HFF-Myc (cell line): Measurements from ENCODE around the gene DRAXIN.
A peak's percentile ranks its signal among the peaks of the same experiment; 100 is the strongest.

Source experiments
- DNase-seq: peaks from one replicate; pipeline ENCODE4 v3.0.0-alpha.2; 2011; ENCODE audit warnings: low read depth; ENCODE audit errors: extremely low read depth
- H3K4me3 ChIP-seq: replicated peaks from 2 replicates; pipeline ENCODE4 v1.5.1; 2011; ENCODE audit warnings: low read depth, mild to moderate bottlenecking, control low read depth, low read length
- TF ChIP-seq, protein P1 (sequence below): IDR thresholded peaks from 2 replicates; pipeline ENCODE4 v1.5.1; 2012; ENCODE audit warnings: mild to moderate bottlenecking, low read depth, low read length, control low read depth; ENCODE audit errors: missing control alignments

Gene DRAXIN

GRCh38 chr1:11654939-11655808, 36.3 kb upstream of the DRAXIN start:
- no peak for DNase-seq
- H3K4me3 ChIP-seq = peak overlapping the region; percentile 47
- TF ChIP-seq, protein P1, sequence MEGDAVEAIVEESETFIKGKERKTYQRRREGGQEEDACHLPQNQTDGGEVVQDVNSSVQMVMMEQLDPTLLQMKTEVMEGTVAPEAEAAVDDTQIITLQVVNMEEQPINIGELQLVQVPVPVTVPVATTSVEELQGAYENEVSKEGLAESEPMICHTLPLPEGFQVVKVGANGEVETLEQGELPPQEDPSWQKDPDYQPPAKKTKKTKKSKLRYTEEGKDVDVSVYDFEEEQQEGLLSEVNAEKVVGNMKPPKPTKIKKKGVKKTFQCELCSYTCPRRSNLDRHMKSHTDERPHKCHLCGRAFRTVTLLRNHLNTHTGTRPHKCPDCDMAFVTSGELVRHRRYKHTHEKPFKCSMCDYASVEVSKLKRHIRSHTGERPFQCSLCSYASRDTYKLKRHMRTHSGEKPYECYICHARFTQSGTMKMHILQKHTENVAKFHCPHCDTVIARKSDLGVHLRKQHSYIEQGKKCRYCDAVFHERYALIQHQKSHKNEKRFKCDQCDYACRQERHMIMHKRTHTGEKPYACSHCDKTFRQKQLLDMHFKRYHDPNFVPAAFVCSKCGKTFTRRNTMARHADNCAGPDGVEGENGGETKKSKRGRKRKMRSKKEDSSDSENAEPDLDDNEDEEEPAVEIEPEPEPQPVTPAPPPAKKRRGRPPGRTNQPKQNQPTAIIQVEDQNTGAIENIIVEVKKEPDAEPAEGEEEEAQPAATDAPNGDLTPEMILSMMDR = no peak

DNA sequence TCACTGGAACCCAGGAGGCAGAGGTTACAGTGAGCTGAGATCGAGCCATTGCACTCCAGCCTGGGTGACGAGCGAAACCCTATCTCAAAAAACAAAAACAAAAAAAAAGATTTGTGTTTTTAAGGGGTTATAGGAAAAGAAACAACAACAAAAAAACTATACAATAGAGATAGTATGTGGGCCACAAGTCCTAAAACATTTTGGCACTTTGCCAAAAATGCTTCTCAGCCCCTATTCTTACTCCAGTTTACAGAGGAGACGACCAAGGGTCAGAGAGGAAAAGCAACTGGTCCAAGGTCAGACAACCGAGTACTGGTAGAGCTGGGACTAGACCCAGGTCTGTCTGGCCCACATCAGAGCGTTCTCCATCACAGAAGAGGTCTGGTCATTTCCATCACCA, 33.9 kb upstream of the DRAXIN start:
- TF ChIP-seq, protein P1 = no peak
- no peak for DNase-seq
- no peak overlapping the region for H3K4me3 ChIP-seq

DNA sequence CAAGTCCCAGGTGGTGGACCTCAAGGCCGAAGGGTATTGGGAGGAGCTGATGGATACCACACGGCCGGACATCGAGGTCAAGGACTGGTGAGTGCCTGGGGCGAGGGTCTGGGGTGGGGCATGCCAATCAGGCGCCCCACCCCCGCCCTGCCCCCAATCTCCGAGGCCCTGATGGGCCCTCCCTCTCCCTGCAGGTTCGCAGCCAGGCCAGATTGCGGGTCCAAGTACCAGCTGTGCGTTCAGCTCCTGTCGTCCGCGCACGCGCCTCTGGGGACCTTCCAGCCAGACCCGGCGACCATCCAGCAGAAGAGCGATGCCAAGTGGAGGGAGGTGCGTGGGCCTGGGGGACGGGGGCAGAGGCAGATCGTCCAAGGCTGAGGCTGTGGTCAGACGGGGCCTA, 33.0 kb upstream of the DRAXIN start:
- TF ChIP-seq, protein P1 = no peak
- H3K4me3 ChIP-seq = no peak overlapping the region
- DNase-seq = no peak

DNA sequence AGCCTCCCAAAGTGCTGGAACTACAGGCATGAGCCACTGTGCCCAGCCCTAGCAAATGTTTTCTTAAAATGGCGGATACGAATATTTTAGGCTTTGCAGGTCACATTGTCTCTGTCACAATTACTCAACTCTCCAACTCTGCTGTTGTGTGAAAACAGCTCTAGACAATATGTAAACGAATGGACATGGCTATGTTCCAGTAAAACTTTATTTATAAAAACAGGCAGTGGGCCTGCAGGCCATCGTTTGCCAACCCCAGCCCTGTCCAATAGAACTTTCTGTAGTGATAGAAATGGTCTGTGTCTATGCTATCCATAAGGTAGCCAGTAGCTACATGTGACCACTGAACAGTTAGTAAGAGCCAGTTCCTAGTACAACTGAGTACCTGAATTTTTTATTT, 31.8 kb upstream of the DRAXIN start:
- H3K4me3 ChIP-seq = no peak overlapping the region
- no peak for DNase-seq
- TF ChIP-seq, protein P1 = no peak

DNA sequence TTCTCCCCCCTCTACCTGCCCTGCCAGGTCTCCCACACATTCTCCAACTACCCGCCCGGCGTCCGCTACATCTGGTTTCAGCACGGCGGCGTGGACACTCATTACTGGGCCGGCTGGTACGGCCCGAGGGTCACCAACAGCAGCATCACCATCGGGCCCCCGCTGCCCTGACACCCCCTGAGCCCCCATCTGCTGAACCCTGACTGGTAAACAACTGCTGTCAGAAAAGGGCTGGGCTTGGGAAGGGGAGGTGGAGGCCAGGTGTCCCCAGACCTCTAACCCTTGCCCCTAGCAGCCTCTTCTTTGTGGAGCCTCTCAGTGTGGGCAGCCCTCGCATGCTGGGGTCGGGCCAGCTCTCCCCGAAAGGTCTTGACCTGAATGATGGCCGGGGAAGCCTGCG, 30.4 kb upstream of the DRAXIN start:
- TF ChIP-seq, protein P1 = no peak
- H3K4me3 ChIP-seq = no peak overlapping the region
- no peak for DNase-seq

DNA sequence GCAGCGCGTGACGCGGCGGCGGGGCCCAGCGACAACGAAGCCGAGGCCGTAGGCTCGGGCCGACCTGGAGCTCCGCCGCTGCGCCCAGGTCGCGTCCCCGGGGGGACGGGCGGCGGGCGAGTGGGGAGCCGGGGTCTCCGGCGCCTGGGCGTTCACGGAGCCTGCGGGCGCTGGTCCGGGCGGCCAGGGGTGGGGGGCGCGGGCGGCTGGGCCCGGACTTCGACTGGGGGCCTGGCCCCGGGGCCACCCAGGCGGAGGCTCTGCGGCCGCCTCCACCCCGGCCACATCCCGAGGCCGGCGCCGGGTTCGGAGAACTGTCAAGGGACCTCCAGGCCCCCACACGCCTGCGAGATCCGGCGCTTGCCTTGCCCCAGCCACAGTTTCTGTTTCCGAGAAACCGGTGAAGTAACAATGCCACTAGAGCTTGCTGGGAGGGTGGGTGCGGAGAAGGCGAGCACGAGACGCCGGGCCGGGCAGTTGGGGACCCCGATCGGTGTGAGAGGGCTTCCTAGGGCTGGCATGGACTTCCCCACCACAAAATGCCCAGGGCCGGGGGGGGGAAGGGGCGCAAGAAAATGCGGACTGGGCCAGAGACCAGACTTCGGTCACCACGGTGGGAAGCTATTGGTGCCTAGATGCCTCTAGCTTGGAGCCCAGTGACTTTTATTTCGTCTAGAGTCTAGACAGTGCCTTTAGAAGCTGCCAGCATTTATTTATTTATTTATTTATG, 27.0 kb upstream of the DRAXIN start:
- TF ChIP-seq, protein P1 = no peak
- H3K4me3 ChIP-seq = peak overlapping the region; percentile 42
- DNase-seq = no peak
